Thyroid gland (tissue), 4 donors: Measurements from ENCODE around the gene SRD5A2. TPM values are rescaled to one million over a fixed set of nuclear protein-coding genes. Genes with fewer than 3 reads are reported as not detected.

Experiments used
- DNase-seq, 2 donors: peaks; one replicate each; pipeline ENCODE4 v3.0.0-alpha.2; 2019
- H3K27ac ChIP-seq, 3 donors: fragments of 200-600 bp; sonication (generic); 1 replicate in 2 of 3; 2 replicates in 1 of 3; pipeline ENCODE4 v1.5.1; 2016 to 2019; ENCODE audit warnings: mild to moderate bottlenecking in 1 of 3, moderate library complexity in 1 of 3
- H3K27me3 ChIP-seq: fragments of 200-600 bp; sonication (generic); one replicate; pipeline ENCODE4 v1.5.1; 2019
- H3K36me3 ChIP-seq, 2 donors: fragments of 200-600 bp; sonication (generic); one replicate each; pipeline ENCODE4 v1.5.1; 2016 to 2019
- H3K4me1 ChIP-seq, 2 donors: fragments of 200-600 bp; sonication (generic); one replicate each; pipeline ENCODE4 v1.5.1; 2017 to 2019
- H3K4me3 ChIP-seq, 3 donors: fragments of 200-600 bp; sonication (generic); replicated peaks in 1 of 3; 1 replicate in 2 of 3; 2 replicates in 1 of 3; pipeline ENCODE4 v1.5.1; 2016; ENCODE audit warnings: mild to moderate bottlenecking in 1 of 3
- H3K9me3 ChIP-seq: fragments of 200-600 bp; sonication (generic); one replicate; pipeline ENCODE4 v1.5.1; 2017
- POLR2A ChIP-seq, 2 donors: fragments of 450-650 bp; IDR thresholded peaks; one replicate each; pipeline ENCODE4 v1.6.1; 2017; ENCODE audit warnings: antibody characterized with exemption in 2 of 2, mild to moderate bottlenecking in 2 of 2, moderate library complexity in 1 of 2
- WGBS, 2 donors: methylation state at CpG; one replicate each; pipeline ENCODE4 v1.1.5; 2017; 5-methylcytosine and 5-hydroxymethylcytosine counted together
- intact Hi-C: fragments of 100-400 bp; cut with DNase I; formaldehyde crosslinking; loops from one replicate; pipeline ENCODE4 v1.15.1; 2023
- total RNA-seq, 4 donors: library from RNA; depleted of rRNA; stranded (reverse); fragments of >200 nt; gene quantifications; one replicate each; pipeline ENCODE4 v1.2.3, GENCODE V29; 2016
- TF ChIP-seq, protein P1 (sequence below), 6 experiments: fragments of 200-600 bp in 3 of 6; fragments of 450-650 bp in 3 of 6; sonication (generic) in 3 of 6; IDR thresholded peaks; one replicate each; pipeline ENCODE4 v1.5.1; 2016 to 2019; ENCODE audit warnings: antibody characterized with exemption in 6 of 6, mild to moderate bottlenecking in 2 of 6, inconsistent platforms in 1 of 6, moderate library complexity in 1 of 6

The SRD5A2 gene
- total RNA-seq, 4 donors from 2014 or later = 0.13 TPM; not detected in 3

DNA sequence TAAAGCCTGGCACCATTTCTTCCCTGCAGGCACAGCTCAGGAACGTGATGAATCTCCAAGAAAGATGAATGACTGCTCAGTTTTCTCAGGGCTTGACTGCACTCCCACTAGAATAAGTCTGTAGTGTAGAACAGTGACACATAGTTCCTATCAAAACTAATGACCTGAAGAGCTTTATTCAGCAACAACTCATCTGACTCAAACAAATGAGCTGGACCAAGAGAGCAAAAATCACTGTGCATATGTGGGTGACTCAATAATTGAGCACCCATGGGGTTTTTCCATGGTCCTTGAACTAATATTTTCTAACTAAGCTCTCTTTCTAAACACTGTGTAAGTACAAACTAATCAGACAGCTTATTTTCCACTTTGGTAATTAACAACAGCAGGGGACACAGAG is 105.0 kb downstream of the SRD5A2 start:
- H3K9me3 ChIP-seq = no peaks in the 10 kb centered on the region
- H3K27ac ChIP-seq = peak overlapping the region; percentile 52 to 79 (median 59)
- intact Hi-C loops = no loop called here
- TF ChIP-seq, protein P1, sequence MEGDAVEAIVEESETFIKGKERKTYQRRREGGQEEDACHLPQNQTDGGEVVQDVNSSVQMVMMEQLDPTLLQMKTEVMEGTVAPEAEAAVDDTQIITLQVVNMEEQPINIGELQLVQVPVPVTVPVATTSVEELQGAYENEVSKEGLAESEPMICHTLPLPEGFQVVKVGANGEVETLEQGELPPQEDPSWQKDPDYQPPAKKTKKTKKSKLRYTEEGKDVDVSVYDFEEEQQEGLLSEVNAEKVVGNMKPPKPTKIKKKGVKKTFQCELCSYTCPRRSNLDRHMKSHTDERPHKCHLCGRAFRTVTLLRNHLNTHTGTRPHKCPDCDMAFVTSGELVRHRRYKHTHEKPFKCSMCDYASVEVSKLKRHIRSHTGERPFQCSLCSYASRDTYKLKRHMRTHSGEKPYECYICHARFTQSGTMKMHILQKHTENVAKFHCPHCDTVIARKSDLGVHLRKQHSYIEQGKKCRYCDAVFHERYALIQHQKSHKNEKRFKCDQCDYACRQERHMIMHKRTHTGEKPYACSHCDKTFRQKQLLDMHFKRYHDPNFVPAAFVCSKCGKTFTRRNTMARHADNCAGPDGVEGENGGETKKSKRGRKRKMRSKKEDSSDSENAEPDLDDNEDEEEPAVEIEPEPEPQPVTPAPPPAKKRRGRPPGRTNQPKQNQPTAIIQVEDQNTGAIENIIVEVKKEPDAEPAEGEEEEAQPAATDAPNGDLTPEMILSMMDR (IDR thresholded peaks at IDR 0.05) = no peak
- no peak for TF ChIP-seq POLR2A (IDR thresholded peaks at IDR 0.05)
- H3K36me3 ChIP-seq = no peaks in the 10 kb centered on the region
- WGBS, 2 donors = 7 to 13% methylated on average over 1 of the region's 1 CpG
- peak in 1 of 2 donors; percentile 15 for DNase-seq
- H3K4me1 ChIP-seq = peaks cover 26 to 34% of the 10 kb centered on the region in 2 donors
- H3K27me3 ChIP-seq = no peaks in the 10 kb centered on the region
- H3K4me3 ChIP-seq = no peak overlapping the region

DNA sequence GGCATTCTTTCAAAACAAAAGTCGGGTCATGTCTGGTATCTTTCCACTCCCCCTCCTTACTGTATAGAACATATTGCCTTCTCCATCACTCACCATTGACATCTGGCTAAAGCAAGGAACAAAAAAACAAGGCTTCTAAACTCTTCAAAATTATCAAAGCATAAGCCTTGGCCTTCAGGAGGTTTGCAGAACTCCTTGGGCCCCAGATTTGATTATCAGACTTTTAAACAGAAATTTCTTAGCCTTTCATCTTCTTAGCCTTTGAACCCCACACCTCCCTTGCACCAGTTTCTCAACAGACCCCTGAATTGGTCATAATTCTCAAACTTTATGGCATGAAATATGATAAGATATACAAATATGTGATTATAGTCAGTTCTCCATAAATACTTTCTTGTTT is 106.4 kb downstream of the SRD5A2 start:
- no peak for DNase-seq
- Histone ChIP-seq H3K9me3 (no peaks in the 10 kb centered on the region), H3K4me1 (peaks cover 26 to 34% of the 10 kb centered on the region in 2 donors), H3K27ac (no peak overlapping the region), H3K27me3 (no peaks in the 10 kb centered on the region), H3K36me3 (no peaks in the 10 kb centered on the region), H3K4me3 (no peak overlapping the region)
- WGBS, 2 donors = 63 to 68% methylated on average over 1 of the region's 1 CpG
- TF ChIP-seq, protein P1 (IDR thresholded peaks at IDR 0.05) = no peak
- TF ChIP-seq POLR2A (IDR thresholded peaks at IDR 0.05) = no peak
- intact Hi-C loops = no loop called here

Other genes with a start within 250 kb of the SRD5A2 start
- gene XDH, start 166.2 kb downstream of the SRD5A2 start, total RNA-seq = 1 to 10 TPM in 2 of 4 donors, under 1 TPM in 1, not detected in 1; 0.13 to 2.6 (median 1.9) TPM